BE2C (cell line): ENCODE measurements around the gene HECW1.

Experiments
- DNase-seq: peaks from one replicate; pipeline ENCODE4 v3.0.0-alpha.2; 2020
- H3K27me3 ChIP-seq: fragments of 250-450 bp; sonication (Bioruptor Pico); 2 replicates; pipeline ENCODE4 v1.5.1; 2020; ENCODE audit warnings: mild to moderate bottlenecking
- H3K36me3 ChIP-seq: fragments of 250-450 bp; sonication (Bioruptor Pico); 2 replicates; pipeline ENCODE4 v1.5.1; 2020; ENCODE audit warnings: mild to moderate bottlenecking
- H3K4me1 ChIP-seq: fragments of 250-450 bp; sonication (Bioruptor Pico); 2 replicates; pipeline ENCODE4 v1.5.1; 2020
- H3K4me3 ChIP-seq: 2 replicates; pipeline ENCODE4 v1.5.1; 2011; ENCODE audit warnings: low read depth, low read length
- H3K9me3 ChIP-seq: fragments of 250-450 bp; sonication (Bioruptor Pico); 2 replicates; pipeline ENCODE4 v1.5.1; 2020
- CTCF ChIP-seq: IDR thresholded peaks from 2 replicates; pipeline ENCODE4 v1.5.1; 2012; ENCODE audit warnings: mild to moderate bottlenecking, low read depth, low read length

The HECW1 gene

GRCh38 chr7:43220742-43221141 is 108.3 kb downstream of the HECW1 start:
- no peak for TF ChIP-seq CTCF
- H3K27me3 ChIP-seq = no peaks in the 10 kb centered on the region
- H3K9me3 ChIP-seq = no peaks in the 10 kb centered on the region
- DNase-seq = no peak
- H3K36me3 ChIP-seq = no peaks in the 10 kb centered on the region
- no peak overlapping the region for H3K4me3 ChIP-seq
- H3K4me1 ChIP-seq = no peaks in the 10 kb centered on the region

- peaks cover 13% of the 10 kb centered on the region for H3K27me3 ChIP-seq
- no peaks in the 10 kb centered on the region for H3K4me1 ChIP-seq
- TF ChIP-seq CTCF = no peak
Measured at GRCh38 chr7:43229801-43230200, 117.4 kb downstream of the HECW1 start.

GRCh38 chr7:43232366-43232765 is 119.9 kb downstream of the HECW1 start:
- TF ChIP-seq CTCF = no peak
- Histone ChIP-seq H3K36me3 (no peaks in the 10 kb centered on the region), H3K27me3 (peaks cover 7% of the 10 kb centered on the region), H3K9me3 (no peaks in the 10 kb centered on the region), H3K4me1 (no peaks in the 10 kb centered on the region), H3K4me3 (no peak overlapping the region)
- DNase-seq = no peak

More at GRCh38 chr7:43229801-43230200, 117.4 kb downstream of the HECW1 start:
- no peak for DNase-seq
- H3K9me3 ChIP-seq = no peaks in the 10 kb centered on the region
- H3K4me3 ChIP-seq = no peak overlapping the region
- H3K36me3 ChIP-seq = no peaks in the 10 kb centered on the region

GRCh38 chr7:43234073-43234472 is 121.6 kb downstream of the HECW1 start:
- H3K36me3 ChIP-seq = no peaks in the 10 kb centered on the region
- no peak for TF ChIP-seq CTCF
- no peaks in the 10 kb centered on the region for H3K9me3 ChIP-seq
- no peak for DNase-seq
- H3K27me3 ChIP-seq = no peaks in the 10 kb centered on the region; the same call in 1 of the 2 replicates
- no peak overlapping the region for H3K4me3 ChIP-seq
- no peaks in the 10 kb centered on the region for H3K4me1 ChIP-seq

- Histone ChIP-seq H3K9me3 (no peaks in the 10 kb centered on the region), H3K36me3 (no peaks in the 10 kb centered on the region), H3K27me3 (no peaks in the 10 kb centered on the region), H3K4me3 (no peak overlapping the region), H3K4me1 (no peaks in the 10 kb centered on the region)
- TF ChIP-seq CTCF = no peak
- DNase-seq = no peak
Measured at GRCh38 chr7:43234968-43235367, 122.5 kb downstream of the HECW1 start.

- no peaks in the 10 kb centered on the region for H3K9me3 ChIP-seq
- no peaks in the 10 kb centered on the region for H3K36me3 ChIP-seq
- TF ChIP-seq CTCF = no peak
- H3K4me1 ChIP-seq = no peaks in the 10 kb centered on the region
- peaks cover 11% of the 10 kb centered on the region for H3K27me3 ChIP-seq
- no peak overlapping the region for H3K4me3 ChIP-seq
- DNase-seq = no peak
Measured at GRCh38 chr7:43240565-43240964, 128.1 kb downstream of the HECW1 start.
